ENCODE data around the gene ZNF672. TPM values are rescaled to one million over a fixed set of nuclear protein-coding genes. Genes with fewer than 3 reads are reported as not detected.

Gene ZNF672
- total RNA-seq, 1 donor from 2014 or later: 36.1 TPM

DNA sequence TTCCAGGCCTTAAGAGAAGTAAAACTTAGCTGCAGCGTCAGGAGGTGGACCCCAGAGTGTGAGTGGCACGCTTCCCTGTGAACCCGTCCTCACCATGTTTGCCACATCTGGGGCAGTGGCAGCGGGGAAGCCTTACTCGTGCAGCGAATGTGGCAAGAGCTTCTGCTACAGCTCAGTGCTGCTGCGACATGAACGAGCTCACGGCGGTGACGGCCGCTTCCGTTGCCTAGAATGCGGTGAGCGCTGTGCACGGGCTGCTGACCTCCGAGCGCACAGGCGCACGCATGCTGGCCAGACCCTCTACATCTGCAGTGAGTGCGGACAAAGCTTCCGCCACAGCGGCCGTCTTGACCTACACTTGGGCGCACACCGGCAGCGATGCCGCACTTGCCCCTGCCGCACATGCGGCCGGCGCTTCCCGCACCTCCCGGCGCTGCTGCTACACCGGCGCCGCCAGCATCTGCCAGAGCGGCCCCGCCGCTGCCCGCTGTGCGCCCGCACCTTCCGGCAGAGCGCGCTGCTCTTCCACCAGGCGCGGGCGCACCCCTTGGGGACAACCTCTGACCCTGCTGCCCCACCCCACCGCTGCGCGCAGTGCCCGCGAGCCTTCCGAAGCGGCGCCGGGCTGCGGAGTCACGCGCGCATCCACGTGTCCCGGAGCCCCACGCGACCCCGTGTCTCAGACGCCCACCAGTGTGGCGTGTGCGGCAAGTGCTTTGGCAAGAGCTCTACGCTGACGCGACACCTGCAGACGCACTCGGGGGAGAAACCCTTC lies 9.3 kb downstream of the ZNF672 start:
- Mint-ChIP-seq H3K4me3 (no peak overlapping the region), H3K4me1 (no peaks in the 10 kb centered on the region), H3K36me3 (peaks cover 15% of the 10 kb centered on the region), H3K9me3 (no peaks in the 10 kb centered on the region), H3K27me3 (ENCODE audit: low read depth) (no peaks in the 10 kb centered on the region), H3K27ac (no peak overlapping the region)
- DNase-seq (ENCODE audit: low spot score in 2 of 2, unreplicated experiment in 2 of 2): no peak
- TF ChIP-seq, protein P1, sequence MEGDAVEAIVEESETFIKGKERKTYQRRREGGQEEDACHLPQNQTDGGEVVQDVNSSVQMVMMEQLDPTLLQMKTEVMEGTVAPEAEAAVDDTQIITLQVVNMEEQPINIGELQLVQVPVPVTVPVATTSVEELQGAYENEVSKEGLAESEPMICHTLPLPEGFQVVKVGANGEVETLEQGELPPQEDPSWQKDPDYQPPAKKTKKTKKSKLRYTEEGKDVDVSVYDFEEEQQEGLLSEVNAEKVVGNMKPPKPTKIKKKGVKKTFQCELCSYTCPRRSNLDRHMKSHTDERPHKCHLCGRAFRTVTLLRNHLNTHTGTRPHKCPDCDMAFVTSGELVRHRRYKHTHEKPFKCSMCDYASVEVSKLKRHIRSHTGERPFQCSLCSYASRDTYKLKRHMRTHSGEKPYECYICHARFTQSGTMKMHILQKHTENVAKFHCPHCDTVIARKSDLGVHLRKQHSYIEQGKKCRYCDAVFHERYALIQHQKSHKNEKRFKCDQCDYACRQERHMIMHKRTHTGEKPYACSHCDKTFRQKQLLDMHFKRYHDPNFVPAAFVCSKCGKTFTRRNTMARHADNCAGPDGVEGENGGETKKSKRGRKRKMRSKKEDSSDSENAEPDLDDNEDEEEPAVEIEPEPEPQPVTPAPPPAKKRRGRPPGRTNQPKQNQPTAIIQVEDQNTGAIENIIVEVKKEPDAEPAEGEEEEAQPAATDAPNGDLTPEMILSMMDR (IDR thresholded peaks at IDR 0.05; ENCODE audit: unreplicated experiment): no peak

DNA sequence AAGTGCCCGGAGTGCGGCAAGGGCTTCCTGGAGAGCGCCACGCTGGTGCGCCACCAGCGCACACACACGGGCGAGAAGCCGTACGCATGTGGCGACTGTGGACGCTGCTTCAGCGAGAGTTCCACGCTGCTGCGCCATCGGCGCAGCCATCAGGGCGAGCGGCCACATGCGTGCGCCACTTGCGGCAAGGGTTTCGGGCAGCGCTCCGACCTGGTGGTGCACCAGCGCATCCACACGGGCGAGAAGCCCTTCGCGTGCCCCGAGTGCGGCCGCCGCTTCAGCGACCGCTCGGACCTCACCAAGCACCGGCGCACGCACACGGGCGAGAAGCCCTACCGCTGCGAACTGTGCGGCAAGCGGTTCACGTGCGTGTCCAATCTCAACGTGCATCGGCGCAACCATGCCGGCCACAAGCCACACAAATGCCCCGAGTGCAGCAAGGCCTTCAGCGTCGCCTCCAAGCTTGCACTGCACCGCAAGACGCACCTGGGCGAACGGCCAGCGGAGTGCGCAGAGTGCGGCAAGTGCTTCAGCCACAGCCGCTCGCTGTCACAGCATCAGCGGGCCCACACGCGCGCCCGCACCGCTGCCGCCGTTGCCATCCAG lies 10.0 kb downstream of the ZNF672 start:
- Mint-ChIP-seq H3K27ac (no peak overlapping the region), H3K9me3 (no peaks in the 10 kb centered on the region), H3K27me3 (ENCODE audit: low read depth) (no peaks in the 10 kb centered on the region), H3K4me3 (no peak overlapping the region), H3K4me1 (no peaks in the 10 kb centered on the region), H3K36me3 (peaks cover 15% of the 10 kb centered on the region)
- DNase-seq (ENCODE audit: low spot score in 2 of 2, unreplicated experiment in 2 of 2): no peak
- TF ChIP-seq, protein P1 (IDR thresholded peaks at IDR 0.05; ENCODE audit: unreplicated experiment): no peak

DNA sequence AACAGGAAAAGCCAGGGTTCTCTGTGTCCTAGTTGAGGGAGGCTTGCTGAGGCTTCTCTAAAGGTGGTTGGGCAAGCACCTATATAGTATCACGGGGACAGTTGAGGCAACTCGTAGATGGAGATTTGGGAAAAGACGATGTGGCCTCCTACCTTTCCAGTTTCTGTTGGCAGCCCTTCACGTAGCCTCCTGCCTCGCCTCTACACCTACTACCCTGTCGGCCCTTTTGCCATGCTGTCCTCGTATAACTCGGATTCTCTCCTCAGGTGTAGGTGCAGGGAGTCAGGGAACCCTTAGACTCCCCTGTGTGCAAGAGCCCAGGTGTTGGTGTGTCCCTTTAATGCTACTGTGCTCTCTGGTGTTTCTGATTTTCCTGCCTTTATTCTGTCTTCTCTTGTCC lies 10.6 kb downstream of the ZNF672 start:
- TF ChIP-seq, protein P1 (IDR thresholded peaks at IDR 0.05; ENCODE audit: unreplicated experiment): no peak
- DNase-seq (ENCODE audit: low spot score in 2 of 2, unreplicated experiment in 2 of 2): no peak

DNA sequence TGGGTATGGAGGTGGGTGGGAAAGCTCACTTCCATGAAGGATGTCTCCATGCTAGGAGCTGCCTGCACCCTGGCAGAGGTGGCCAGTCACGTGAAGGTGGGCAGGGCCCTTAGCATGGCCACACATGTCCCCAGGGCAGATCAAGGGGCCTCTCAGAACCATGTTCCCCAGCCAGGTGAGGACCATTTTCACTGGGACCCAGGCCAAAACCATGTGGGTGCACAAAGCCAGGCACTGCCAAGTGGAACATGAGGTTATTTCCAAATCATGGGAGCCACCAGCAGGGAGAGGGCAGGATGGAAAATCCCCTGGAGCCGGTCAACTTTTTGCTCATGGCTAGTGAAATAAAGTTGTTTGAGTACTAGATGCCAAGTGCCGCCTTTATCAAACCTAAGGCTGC lies 11.1 kb downstream of the ZNF672 start:
- Mint-ChIP-seq H3K4me3 (no peak overlapping the region), H3K4me1 (no peaks in the 10 kb centered on the region), H3K27ac (no peak overlapping the region), H3K9me3 (no peaks in the 10 kb centered on the region), H3K36me3 (peaks cover 16% of the 10 kb centered on the region), H3K27me3 (ENCODE audit: low read depth) (no peaks in the 10 kb centered on the region)
- DNase-seq (ENCODE audit: low spot score in 2 of 2, unreplicated experiment in 2 of 2): no peak
- TF ChIP-seq, protein P1 (IDR thresholded peaks at IDR 0.05; ENCODE audit: unreplicated experiment): no peak

More for the DNA sequence above, 10.6 kb downstream of the ZNF672 start:
- Mint-ChIP-seq H3K27me3 (ENCODE audit: low read depth) (no peaks in the 10 kb centered on the region), H3K36me3 (peaks cover 15% of the 10 kb centered on the region), H3K27ac (no peak overlapping the region), H3K4me3 (no peak overlapping the region), H3K9me3 (no peaks in the 10 kb centered on the region), H3K4me1 (no peaks in the 10 kb centered on the region)

DNA sequence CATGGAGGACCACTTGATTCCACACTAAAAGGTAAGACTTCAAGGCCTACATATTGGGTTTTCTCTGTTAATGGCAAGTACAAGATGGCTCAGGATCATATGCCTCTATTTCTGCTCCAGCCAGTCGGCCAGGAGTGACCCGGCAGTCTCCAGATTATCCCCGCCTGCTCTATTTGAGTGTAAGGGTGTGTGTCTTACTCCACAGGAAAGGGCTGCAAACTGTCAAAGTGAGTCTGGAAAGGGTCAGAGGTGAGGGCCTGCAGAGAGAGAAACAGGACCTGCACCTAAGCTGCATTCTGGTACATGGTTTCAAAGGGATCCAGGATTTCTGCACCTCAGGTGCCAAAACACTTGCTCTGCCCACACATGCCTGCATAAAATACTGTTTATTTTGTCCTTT lies 11.6 kb downstream of the ZNF672 start:
- Mint-ChIP-seq H3K27me3 (ENCODE audit: low read depth) (no peaks in the 10 kb centered on the region), H3K27ac (no peak overlapping the region), H3K4me1 (no peaks in the 10 kb centered on the region), H3K36me3 (peaks cover 17% of the 10 kb centered on the region), H3K9me3 (no peaks in the 10 kb centered on the region), H3K4me3 (no peak overlapping the region)
- no peak for DNase-seq (ENCODE audit: low spot score in 2 of 2, unreplicated experiment in 2 of 2)
- TF ChIP-seq, protein P1 (IDR thresholded peaks at IDR 0.05; ENCODE audit: unreplicated experiment): no peak

Measured in mesothelial cell of epicardium (in vitro differentiated cells).